Caco-2 (cell line): ENCODE results near the gene GAS6. TPM values are rescaled to one million over a fixed set of nuclear protein-coding genes. Genes with fewer than 3 reads are reported as not detected.

ENCODE experiments used
- BruUV-seq: library from RNA; stranded (reverse); fragments of 400-500 nt; replicated peaks from 2 replicates; lab custom pipeline; 2021; lab: Mats Ljungman, UMichigan
- CTCF ChIA-PET: fragments of 300-600 bp; sonication (Branson Sonifier 250); formaldehyde crosslinking; loops from one replicate; lab custom pipeline; 2022; ENCODE audit warnings: antibody characterized with exemption; lab: Charles Lee
- POLR2A ChIA-PET: fragments of 300-600 bp; sonication (Branson Sonifier 250); formaldehyde crosslinking; loops from one replicate; lab custom pipeline; 2022; ENCODE audit warnings: antibody characterized with exemption; lab: Charles Lee
- DNase-seq, 2 experiments: peaks; one replicate each; pipeline versions ENCODE4 v3.0.0 to v3.0.0-alpha.2; 2020 to 2022
- H3K27me3 ChIP-seq: replicated peaks from 2 replicates; pipeline ENCODE4 v1.6.0; 2011; ENCODE audit warnings: low read length; ENCODE audit not compliant: control insufficient read depth, insufficient read depth
- H3K36me3 ChIP-seq: 2 replicates; pipeline ENCODE4 v1.5.1; 2011; ENCODE audit warnings: low read length; ENCODE audit not compliant: control insufficient read depth, insufficient read depth
- H3K4me1 ChIP-seq: fragments of 250-450 bp; sonication (Bioruptor Pico); 2 replicates; pipeline ENCODE4 v1.5.1; 2020; ENCODE audit warnings: mild to moderate bottlenecking
- H3K4me3 ChIP-seq: 2 replicates; pipeline ENCODE4 v1.5.1; 2011; ENCODE audit warnings: low read depth, mild to moderate bottlenecking, control low read depth, low read length
- H3K9me3 ChIP-seq: fragments of 250-450 bp; sonication (Bioruptor Pico); 2 replicates; pipeline ENCODE4 v1.5.1; 2020; ENCODE audit warnings: mild to moderate bottlenecking, moderate library complexity
- H3K27ac Mint-ChIP-seq: one replicate; pipeline ENCODE4 v1.8.0; 2022; ENCODE audit warnings: mixed read lengths; ENCODE audit not compliant: unreplicated experiment
- H3K27me3 Mint-ChIP-seq: one replicate; pipeline ENCODE4 v1.8.0; 2022; ENCODE audit warnings: mixed read lengths; ENCODE audit not compliant: insufficient read depth, unreplicated experiment
- H3K36me3 Mint-ChIP-seq: one replicate; pipeline ENCODE4 v1.8.0; 2022; ENCODE audit warnings: mild to moderate bottlenecking, mixed read lengths; ENCODE audit not compliant: insufficient read depth, unreplicated experiment
- H3K4me1 Mint-ChIP-seq: one replicate; pipeline ENCODE4 v1.8.0; 2022; ENCODE audit warnings: low read depth, mixed read lengths; ENCODE audit not compliant: unreplicated experiment
- H3K4me3 Mint-ChIP-seq: one replicate; pipeline ENCODE4 v1.8.0; 2022; ENCODE audit warnings: mild to moderate bottlenecking, moderate library complexity, mixed read lengths; ENCODE audit not compliant: unreplicated experiment
- H3K9me3 Mint-ChIP-seq: one replicate; pipeline ENCODE4 v1.8.0; 2022; ENCODE audit warnings: mixed read lengths; ENCODE audit not compliant: unreplicated experiment
- CTCF ChIP-seq, 2 experiments: fragments of 200-600 bp in 1 of 2; IDR thresholded peaks; 1 replicate in 1 of 2; 2 replicates in 1 of 2; pipeline versions ENCODE4 v1.5.1 to v1.8.0; 2011 to 2022; ENCODE audit warnings: antibody characterized with exemption in 1 of 2, control low read depth in 1 of 2, inconsistent platforms in 1 of 2, low read depth in 1 of 2, low read length in 1 of 2, mild to moderate bottlenecking in 1 of 2, moderate library complexity in 1 of 2; ENCODE audit not compliant: insufficient read depth in 1 of 2, severe bottlenecking in 1 of 2, unreplicated experiment in 1 of 2
- intact Hi-C: fragments of 100-400 bp; cut with micrococcal nuclease; formaldehyde crosslinking; loops from one replicate; pipeline ENCODE4 v1.10.0; 2022; ENCODE audit not compliant: unreplicated experiment
- total RNA-seq: library from RNA; stranded (reverse); gene quantifications from 2 replicates; pipeline ENCODE4 v1.2.3, GENCODE V29; 2022

Gene GAS6
- total RNA-seq, 1 experiment from 2014 or later = 34.8 TPM

- ChIA-PET POLR2A (no interaction called here), CTCF (no interaction called here)
- Histone ChIP-seq H3K4me3 (no peak overlapping the region), H3K27me3 (no peaks in the 10 kb centered on the region), H3K36me3 (no peaks in the 10 kb centered on the region; the same call in none of the 2 replicates), H3K4me1 (no peaks in the 10 kb centered on the region; the same call in 1 of the 2 replicates), H3K9me3 (no peaks in the 10 kb centered on the region)
- no TSS peak for BruUV-seq
- Mint-ChIP-seq H3K4me3 (no peak overlapping the region), H3K27ac (no peak overlapping the region), H3K27me3 (no peaks in the 10 kb centered on the region), H3K9me3 (no peaks in the 10 kb centered on the region), H3K36me3 (no peaks in the 10 kb centered on the region), H3K4me1 (peaks cover 5% of the 10 kb centered on the region)
- intact Hi-C loops = no loop called here
- no peak for TF ChIP-seq CTCF (IDR thresholded peaks at IDR 0.05; ENCODE audit: insufficient read depth in 1 of 2, low read depth in 1 of 2, low read length in 1 of 2, severe bottlenecking in 1 of 2, unreplicated experiment in 1 of 2)
- DNase-seq = no peak
Observed at GRCh38 chr13:113843063-113843654, 20.7 kb downstream of the GAS6 start.

GRCh38 chr13:113842336-113843062 lies 21.4 kb downstream of the GAS6 start:
- no peaks in the 10 kb centered on the region for H3K27me3 ChIP-seq
- H3K36me3 ChIP-seq = no peaks in the 10 kb centered on the region; the same call in none of the 2 replicates
- H3K4me1 Mint-ChIP-seq = peaks cover 11% of the 10 kb centered on the region
- no peaks in the 10 kb centered on the region for H3K9me3 Mint-ChIP-seq
- no peak overlapping the region for H3K4me3 Mint-ChIP-seq
- ChIA-PET CTCF (no interaction called here), POLR2A (no interaction called here)
- no peak for TF ChIP-seq CTCF (IDR thresholded peaks at IDR 0.05; ENCODE audit: insufficient read depth in 1 of 2, low read depth in 1 of 2, low read length in 1 of 2, severe bottlenecking in 1 of 2, unreplicated experiment in 1 of 2)
- intact Hi-C loops = no loop called here
- H3K36me3 Mint-ChIP-seq = no peaks in the 10 kb centered on the region
- peaks cover 6% of the 10 kb centered on the region for H3K4me1 ChIP-seq
- no peaks in the 10 kb centered on the region for H3K9me3 ChIP-seq
- no peak overlapping the region for H3K27ac Mint-ChIP-seq
- DNase-seq = no peak
- H3K4me3 ChIP-seq = no peak overlapping the region
- no peaks in the 10 kb centered on the region for H3K27me3 Mint-ChIP-seq
- no TSS peak for BruUV-seq

- Histone ChIP-seq H3K4me3 (no peak overlapping the region), H3K27me3 (no peaks in the 10 kb centered on the region), H3K9me3 (no peaks in the 10 kb centered on the region), H3K4me1 (peaks cover 13% of the 10 kb centered on the region), H3K36me3 (no peaks in the 10 kb centered on the region; the same call in none of the 2 replicates)
- ChIA-PET POLR2A (no interaction called here), CTCF (no interaction called here)
- H3K27ac Mint-ChIP-seq = no peak overlapping the region
- H3K4me3 Mint-ChIP-seq = no peak overlapping the region
- H3K4me1 Mint-ChIP-seq = peaks cover 17% of the 10 kb centered on the region
- intact Hi-C loops = no loop called here
- no peaks in the 10 kb centered on the region for H3K9me3 Mint-ChIP-seq
- H3K27me3 Mint-ChIP-seq = no peaks in the 10 kb centered on the region
- DNase-seq = no peak
- TF ChIP-seq CTCF (IDR thresholded peaks at IDR 0.05; ENCODE audit: insufficient read depth in 1 of 2, low read depth in 1 of 2, low read length in 1 of 2, severe bottlenecking in 1 of 2, unreplicated experiment in 1 of 2) = no peak
- no TSS peak for BruUV-seq
- H3K36me3 Mint-ChIP-seq = peaks cover 6% of the 10 kb centered on the region
Observed at GRCh38 chr13:113841353-113841650, 22.6 kb downstream of the GAS6 start.
